Measurements from ENCODE around the gene CABCOCO1.

DNA sequence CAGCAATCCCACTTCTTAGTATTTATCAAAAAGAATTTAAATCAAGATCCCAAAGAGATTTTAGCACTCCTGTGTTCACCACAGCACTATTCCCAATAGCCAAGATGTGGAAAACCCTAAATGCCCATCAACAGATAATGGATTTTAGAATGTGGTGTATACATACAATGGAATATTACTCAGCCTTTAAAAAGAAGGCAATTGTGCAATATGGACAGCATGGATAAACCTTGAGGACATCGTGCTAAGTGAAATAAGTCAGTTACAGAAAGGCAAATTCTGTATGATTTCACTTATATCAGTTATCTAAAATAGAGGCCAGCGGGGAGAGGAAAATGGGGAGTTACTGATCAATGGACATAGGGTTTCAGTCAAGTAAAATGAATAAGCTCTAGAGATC, 66.9 kb downstream of the CABCOCO1 start:
- TF ChIP-seq ZFP30 (CRISPR knock-in tag; IDR thresholded peaks at IDR 0.05) (no peak), CSDC2 (CRISPR knock-in tag; IDR thresholded peaks at IDR 0.05) (no peak), ARNTL (CRISPR knock-in tag; IDR thresholded peaks at IDR 0.05; ENCODE audit: borderline replicate concordance, low read depth) (no peak), PATZ1 (CRISPR knock-in tag; IDR thresholded peaks at IDR 0.05; ENCODE audit: borderline replicate concordance) (no peak), ZNF8 (CRISPR knock-in tag; IDR thresholded peaks at IDR 0.05) (no peak), BACH2 (CRISPR knock-in tag; IDR thresholded peaks at IDR 0.05; ENCODE audit: borderline replicate concordance) (no peak), GLIS3 (CRISPR knock-in tag; IDR thresholded peaks at IDR 0.05) (no peak), ZFP3 (CRISPR knock-in tag; IDR thresholded peaks at IDR 0.05) (no peak), RARB (CRISPR knock-in tag; IDR thresholded peaks at IDR 0.05) (no peak), TSHZ2 (CRISPR knock-in tag; IDR thresholded peaks at IDR 0.05) (no peak), ZNF70 (CRISPR knock-in tag; IDR thresholded peaks at IDR 0.05) (no peak)
- TF ChIP-seq, protein P1, sequence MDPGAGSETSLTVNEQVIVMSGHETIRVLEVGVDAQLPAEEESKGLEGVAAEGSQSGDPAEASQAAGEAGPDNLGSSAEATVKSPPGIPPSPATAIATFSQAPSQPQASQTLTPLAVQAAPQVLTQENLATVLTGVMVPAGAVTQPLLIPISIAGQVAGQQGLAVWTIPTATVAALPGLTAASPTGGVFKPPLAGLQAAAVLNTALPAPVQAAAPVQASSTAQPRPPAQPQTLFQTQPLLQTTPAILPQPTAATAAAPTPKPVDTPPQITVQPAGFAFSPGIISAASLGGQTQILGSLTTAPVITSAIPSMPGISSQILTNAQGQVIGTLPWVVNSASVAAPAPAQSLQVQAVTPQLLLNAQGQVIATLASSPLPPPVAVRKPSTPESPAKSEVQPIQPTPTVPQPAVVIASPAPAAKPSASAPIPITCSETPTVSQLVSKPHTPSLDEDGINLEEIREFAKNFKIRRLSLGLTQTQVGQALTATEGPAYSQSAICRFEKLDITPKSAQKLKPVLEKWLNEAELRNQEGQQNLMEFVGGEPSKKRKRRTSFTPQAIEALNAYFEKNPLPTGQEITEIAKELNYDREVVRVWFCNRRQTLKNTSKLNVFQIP (CRISPR knock-in tag; IDR thresholded peaks at IDR 0.05; ENCODE audit: borderline replicate concordance, low read depth), result no peak

Measured in SK-N-SH treated with all-trans-retinoic acid at 6 μM for 48 hours (cell line).